HL-60 (cell line): ENCODE results near the gene OLFML2B.

Experiments used
- DNase-seq, 2 experiments: peaks; one replicate each; pipeline ENCODE4 v3.0.0-alpha.2; 2010 to 2020; ENCODE audit warnings: low read depth in 1 of 2, low spot score in 1 of 2
- H3K27ac ChIP-seq: fragments of 250-450 bp; sonication (Bioruptor Pico); replicated peaks from 2 replicates; pipeline ENCODE4 v1.5.1; 2020; ENCODE audit warnings: mild to moderate bottlenecking, moderate library complexity
- H3K27me3 ChIP-seq: fragments of 250-450 bp; sonication (Bioruptor Pico); 2 replicates; pipeline ENCODE4 v1.5.1; 2021; ENCODE audit warnings: mild to moderate bottlenecking, moderate library complexity; ENCODE audit not compliant: insufficient read depth, poor library complexity, severe bottlenecking
- H3K4me3 ChIP-seq: replicated peaks from 2 replicates; pipeline ENCODE4 v1.5.1; 2011; ENCODE audit warnings: mild to moderate bottlenecking, control low read depth, low read length; ENCODE audit not compliant: insufficient read depth
- GABPA ChIP-seq: IDR thresholded peaks from 2 replicates; pipeline ENCODE4 v1.6.1; 2012; ENCODE audit warnings: low read depth
- POLR2AphosphoS5 ChIP-seq: IDR thresholded peaks from 2 replicates; pipeline ENCODE4 v1.6.1; 2012; ENCODE audit warnings: low read depth
- SPI1 ChIP-seq: IDR thresholded peaks from 2 replicates; pipeline ENCODE4 v1.6.1; 2012; ENCODE audit warnings: low read depth, mild to moderate bottlenecking, borderline replicate concordance
- TF ChIP-seq, protein P1 (sequence below): IDR thresholded peaks from 2 replicates; pipeline ENCODE4 v1.6.1; 2012; ENCODE audit warnings: low read depth; ENCODE audit not compliant: insufficient replicate concordance
- TF ChIP-seq, protein P2 (sequence below): IDR thresholded peaks from one replicate; pipeline ENCODE4 v1.5.1; 2011; ENCODE audit warnings: low read length, control low read depth, inconsistent platforms; ENCODE audit not compliant: insufficient read depth

Gene OLFML2B

DNA sequence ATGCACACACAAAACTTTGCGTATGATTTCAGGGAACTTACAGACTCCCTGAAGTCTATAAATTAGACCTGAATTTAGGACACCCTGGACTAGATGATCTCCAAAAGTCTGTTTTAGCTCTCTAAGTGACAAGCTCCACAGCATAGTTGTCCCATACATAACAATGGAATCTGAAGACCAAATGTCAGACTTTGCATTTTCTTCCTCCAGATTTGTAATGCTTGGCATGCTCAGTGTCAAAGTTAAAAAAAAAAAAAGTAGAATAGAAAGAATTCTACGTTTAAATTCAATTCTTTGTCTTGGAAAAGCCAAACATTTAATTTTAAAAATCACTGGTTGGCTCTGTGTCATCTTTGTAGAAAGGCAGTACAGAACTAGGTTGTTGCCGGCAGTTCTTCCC is 66.7 kb downstream of the OLFML2B start:
- TF ChIP-seq POLR2AphosphoS5: no peak
- TF ChIP-seq SPI1: no peak
- TF ChIP-seq, protein P1, sequence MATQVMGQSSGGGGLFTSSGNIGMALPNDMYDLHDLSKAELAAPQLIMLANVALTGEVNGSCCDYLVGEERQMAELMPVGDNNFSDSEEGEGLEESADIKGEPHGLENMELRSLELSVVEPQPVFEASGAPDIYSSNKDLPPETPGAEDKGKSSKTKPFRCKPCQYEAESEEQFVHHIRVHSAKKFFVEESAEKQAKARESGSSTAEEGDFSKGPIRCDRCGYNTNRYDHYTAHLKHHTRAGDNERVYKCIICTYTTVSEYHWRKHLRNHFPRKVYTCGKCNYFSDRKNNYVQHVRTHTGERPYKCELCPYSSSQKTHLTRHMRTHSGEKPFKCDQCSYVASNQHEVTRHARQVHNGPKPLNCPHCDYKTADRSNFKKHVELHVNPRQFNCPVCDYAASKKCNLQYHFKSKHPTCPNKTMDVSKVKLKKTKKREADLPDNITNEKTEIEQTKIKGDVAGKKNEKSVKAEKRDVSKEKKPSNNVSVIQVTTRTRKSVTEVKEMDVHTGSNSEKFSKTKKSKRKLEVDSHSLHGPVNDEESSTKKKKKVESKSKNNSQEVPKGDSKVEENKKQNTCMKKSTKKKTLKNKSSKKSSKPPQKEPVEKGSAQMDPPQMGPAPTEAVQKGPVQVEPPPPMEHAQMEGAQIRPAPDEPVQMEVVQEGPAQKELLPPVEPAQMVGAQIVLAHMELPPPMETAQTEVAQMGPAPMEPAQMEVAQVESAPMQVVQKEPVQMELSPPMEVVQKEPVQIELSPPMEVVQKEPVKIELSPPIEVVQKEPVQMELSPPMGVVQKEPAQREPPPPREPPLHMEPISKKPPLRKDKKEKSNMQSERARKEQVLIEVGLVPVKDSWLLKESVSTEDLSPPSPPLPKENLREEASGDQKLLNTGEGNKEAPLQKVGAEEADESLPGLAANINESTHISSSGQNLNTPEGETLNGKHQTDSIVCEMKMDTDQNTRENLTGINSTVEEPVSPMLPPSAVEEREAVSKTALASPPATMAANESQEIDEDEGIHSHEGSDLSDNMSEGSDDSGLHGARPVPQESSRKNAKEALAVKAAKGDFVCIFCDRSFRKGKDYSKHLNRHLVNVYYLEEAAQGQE: no peak
- TF ChIP-seq, protein P2, sequence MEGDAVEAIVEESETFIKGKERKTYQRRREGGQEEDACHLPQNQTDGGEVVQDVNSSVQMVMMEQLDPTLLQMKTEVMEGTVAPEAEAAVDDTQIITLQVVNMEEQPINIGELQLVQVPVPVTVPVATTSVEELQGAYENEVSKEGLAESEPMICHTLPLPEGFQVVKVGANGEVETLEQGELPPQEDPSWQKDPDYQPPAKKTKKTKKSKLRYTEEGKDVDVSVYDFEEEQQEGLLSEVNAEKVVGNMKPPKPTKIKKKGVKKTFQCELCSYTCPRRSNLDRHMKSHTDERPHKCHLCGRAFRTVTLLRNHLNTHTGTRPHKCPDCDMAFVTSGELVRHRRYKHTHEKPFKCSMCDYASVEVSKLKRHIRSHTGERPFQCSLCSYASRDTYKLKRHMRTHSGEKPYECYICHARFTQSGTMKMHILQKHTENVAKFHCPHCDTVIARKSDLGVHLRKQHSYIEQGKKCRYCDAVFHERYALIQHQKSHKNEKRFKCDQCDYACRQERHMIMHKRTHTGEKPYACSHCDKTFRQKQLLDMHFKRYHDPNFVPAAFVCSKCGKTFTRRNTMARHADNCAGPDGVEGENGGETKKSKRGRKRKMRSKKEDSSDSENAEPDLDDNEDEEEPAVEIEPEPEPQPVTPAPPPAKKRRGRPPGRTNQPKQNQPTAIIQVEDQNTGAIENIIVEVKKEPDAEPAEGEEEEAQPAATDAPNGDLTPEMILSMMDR: no peak
- TF ChIP-seq GABPA: no peak
- H3K27me3 ChIP-seq: no peaks in the 10 kb centered on the region
- no peak overlapping the region for H3K27ac ChIP-seq
- DNase-seq: no peak
- H3K4me3 ChIP-seq: no peak overlapping the region

DNA sequence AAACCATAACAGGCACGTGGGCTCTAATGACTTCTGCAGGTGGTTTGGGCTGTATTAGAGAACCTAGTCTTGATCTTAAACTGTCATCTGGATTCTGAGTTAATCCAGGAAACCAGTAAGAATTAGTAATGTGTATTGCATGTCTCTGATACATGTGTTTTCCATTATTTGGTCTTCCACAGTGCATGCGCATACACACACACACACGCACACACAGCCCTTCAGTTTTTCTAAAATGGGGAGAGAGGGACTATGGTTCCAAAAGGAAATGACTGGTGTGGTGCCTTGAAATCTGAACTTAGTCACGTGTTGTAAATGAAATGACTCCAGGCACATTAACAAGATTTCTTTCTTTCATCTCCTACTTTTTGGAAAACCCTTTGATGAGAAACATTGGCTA is 67.6 kb downstream of the OLFML2B start:
- no peaks in the 10 kb centered on the region for H3K27me3 ChIP-seq
- no peak for DNase-seq
- TF ChIP-seq, protein P1: no peak
- H3K27ac ChIP-seq: no peak overlapping the region
- H3K4me3 ChIP-seq: no peak overlapping the region

DNA sequence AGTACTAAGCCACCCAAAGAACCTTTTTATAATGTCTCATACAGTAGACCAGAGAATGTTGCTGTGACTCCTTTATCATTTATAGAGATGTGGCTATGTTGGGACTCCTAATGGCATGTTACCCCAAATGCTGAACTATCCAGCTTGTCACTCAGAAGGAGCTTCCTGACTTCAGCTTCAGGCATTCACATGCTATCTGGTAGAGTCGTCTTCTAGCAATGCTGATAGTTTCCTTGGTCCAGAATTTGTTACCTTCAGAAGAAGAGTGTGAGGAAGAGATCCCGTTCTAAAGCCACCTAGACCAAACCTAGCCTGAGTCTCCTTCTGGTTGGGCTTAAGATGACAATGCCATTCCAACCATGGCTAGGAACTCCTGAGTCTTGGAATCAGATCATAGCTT is 68.1 kb downstream of the OLFML2B start:
- Histone ChIP-seq H3K4me3 (no peak overlapping the region), H3K27me3 (no peaks in the 10 kb centered on the region), H3K27ac (no peak overlapping the region)
- TF ChIP-seq SPI1: no peak
- no peak for TF ChIP-seq POLR2AphosphoS5
- TF ChIP-seq, protein P1: no peak
- TF ChIP-seq, protein P2: no peak
- no peak for TF ChIP-seq GABPA
- no peak for DNase-seq

DNA sequence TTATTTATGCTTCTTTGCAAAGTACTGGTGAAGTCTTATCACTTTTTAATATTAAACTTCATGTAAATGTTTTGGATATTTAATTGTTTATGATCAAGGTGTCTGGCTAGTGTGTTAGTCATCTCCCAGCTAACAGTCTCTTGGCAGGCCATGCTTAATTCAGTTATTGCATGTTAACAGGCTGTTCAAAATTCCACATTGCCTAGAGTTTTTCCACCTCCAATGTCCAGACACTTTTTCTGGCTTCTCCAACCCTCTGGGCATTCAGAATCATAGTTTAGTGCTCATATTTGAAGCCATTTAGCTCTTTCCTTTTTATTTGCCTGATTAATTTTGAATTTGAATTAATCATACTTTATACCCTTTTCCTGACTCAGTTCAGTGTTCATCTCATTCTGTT is 69.2 kb downstream of the OLFML2B start:
- Histone ChIP-seq H3K27me3 (no peaks in the 10 kb centered on the region), H3K27ac (no peak overlapping the region), H3K4me3 (no peak overlapping the region)
- TF ChIP-seq, protein P1: no peak
- TF ChIP-seq, protein P2: no peak
- no peak for TF ChIP-seq SPI1
- no peak for DNase-seq
